Endothelial cell of umbilical vein (primary cell): ENCODE data around the gene CNNM3. TPM values are rescaled to one million over a fixed set of nuclear protein-coding genes. Genes with fewer than 3 reads are reported as not detected.
A peak's percentile ranks its signal among the peaks of the same experiment; 100 is the strongest.

Experiments
- BruUV-seq: library from RNA; stranded (reverse); fragments of 400-500 nt; replicated peaks from 2 replicates; lab custom pipeline; 2021; lab: Mats Ljungman, UMichigan
- CTCF ChIA-PET: fragments of 300-600, 350-600 bp; sonication (Branson Sonifier 250); formaldehyde crosslinking; loops from one replicate; lab custom pipeline; 2021; ENCODE audit warnings: antibody characterized with exemption, inconsistent platforms; lab: Charles Lee
- POLR2A ChIA-PET: fragments of 300-600, 350-600 bp; sonication (Branson Sonifier 250); formaldehyde crosslinking; loops from one replicate; lab custom pipeline; 2021; ENCODE audit warnings: antibody characterized with exemption, inconsistent platforms; lab: Charles Lee
- DNase-seq: peaks from one replicate; pipeline ENCODE4 v3.0.0-alpha.2; 2011; ENCODE audit warnings: low read depth, low spot score
- FAIRE-seq: peaks from 2 replicates; lab custom pipeline; 2011; peaks lifted over from hg19 to GRCh38; lab: Jason Lieb, UNC
- H2AFZ ChIP-seq: 2 replicates; pipeline ENCODE4 v1.6.0; 2012; ENCODE audit warnings: low read depth, low read length, control low read depth, inconsistent platforms
- H3K27ac ChIP-seq: 2 replicates; pipeline ENCODE4 v1.5.1; 2011; ENCODE audit warnings: low read depth, mild to moderate bottlenecking, control low read depth, low read length, moderate library complexity; ENCODE audit not compliant: insufficient read depth
- H3K27me3 ChIP-seq, 2 experiments: 2 replicates each; pipeline versions ENCODE4 v1.6.0 to v1.6.1; 2011; ENCODE audit warnings: low read length in 2 of 2, mixed read lengths in 1 of 2; ENCODE audit not compliant: control insufficient read depth in 2 of 2, insufficient read depth in 2 of 2
- H3K36me3 ChIP-seq, 2 experiments: 2 replicates in 1 of 2; 3 replicates in 1 of 2; pipeline ENCODE4 v1.5.1; 2011; ENCODE audit warnings: low read length in 2 of 2, mild to moderate bottlenecking in 1 of 2, moderate library complexity in 1 of 2; ENCODE audit not compliant: control insufficient read depth in 2 of 2, insufficient read depth in 2 of 2; ENCODE audit errors: extremely low read depth in 1 of 2
- H3K4me1 ChIP-seq: 3 replicates; pipeline ENCODE4 v1.5.1; 2011; ENCODE audit warnings: mild to moderate bottlenecking, low read length; ENCODE audit not compliant: control insufficient read depth, insufficient read depth; ENCODE audit errors: extremely low read depth
- H3K4me2 ChIP-seq: 2 replicates; pipeline ENCODE4 v1.6.1; 2011; ENCODE audit warnings: low read length, control low read depth, mixed read lengths; ENCODE audit not compliant: insufficient read depth
- H3K4me3 ChIP-seq, 3 experiments: fragments of 200-600 bp in 1 of 3; sonication (generic), shearing (Covaris generic) in 1 of 3; replicated peaks in 1 of 3; 2 replicates each; pipeline ENCODE4 v1.5.1; 2011 to 2016; ENCODE audit warnings: control low read depth in 3 of 3, low read length in 3 of 3, mild to moderate bottlenecking in 2 of 3, inconsistent platforms in 1 of 3, low read depth in 1 of 3, moderate library complexity in 1 of 3; ENCODE audit not compliant: insufficient read depth in 1 of 3
- H3K79me2 ChIP-seq: 2 replicates; pipeline ENCODE4 v1.6.0; 2012; ENCODE audit warnings: low read length, inconsistent platforms; ENCODE audit not compliant: control insufficient read depth, insufficient read depth
- H3K9ac ChIP-seq: replicated peaks from 2 replicates; pipeline ENCODE3; 2011; ENCODE audit warnings: low read length, control low read depth; ENCODE audit not compliant: insufficient read depth; ENCODE audit errors: extremely low read depth
- H3K9me1 ChIP-seq: replicated peaks from 3 replicates; pipeline ENCODE4 v1.6.0; 2011; ENCODE audit warnings: mild to moderate bottlenecking, low read length; ENCODE audit not compliant: control insufficient read depth, insufficient read depth; ENCODE audit errors: extremely low read depth
- H3K9me3 ChIP-seq: replicated peaks from 2 replicates; pipeline ENCODE4 v1.5.1; 2012; ENCODE audit warnings: low read length, inconsistent platforms; ENCODE audit not compliant: control insufficient read depth, insufficient read depth
- H4K20me1 ChIP-seq: replicated peaks from 2 replicates; pipeline ENCODE3; 2011; ENCODE audit warnings: mild to moderate bottlenecking, low read length; ENCODE audit not compliant: control insufficient read depth, insufficient read depth; ENCODE audit errors: extremely low read depth
- EZH2 ChIP-seq: IDR thresholded peaks from 2 replicates; pipeline ENCODE4 v1.6.1; 2012; ENCODE audit warnings: borderline replicate concordance, low read depth, mild to moderate bottlenecking, moderate library complexity, low read length, inconsistent platforms; ENCODE audit not compliant: severe bottlenecking
- FOS ChIP-seq: IDR thresholded peaks from 2 replicates; pipeline ENCODE4 v1.6.1; 2011; ENCODE audit warnings: mild to moderate bottlenecking, low read length, moderate library complexity, borderline replicate concordance; ENCODE audit not compliant: insufficient read depth
- GATA2 ChIP-seq: IDR thresholded peaks from 2 replicates; pipeline ENCODE4 v1.7.0; 2011; ENCODE audit warnings: low read depth, mild to moderate bottlenecking, moderate library complexity, mixed read lengths, low read length; ENCODE audit not compliant: insufficient read length, insufficient read depth
- JUN ChIP-seq: IDR thresholded peaks from 2 replicates; pipeline ENCODE4 v1.6.1; 2011; ENCODE audit warnings: borderline replicate concordance, low read depth; ENCODE audit not compliant: insufficient read length, insufficient read depth
- MYC ChIP-seq: IDR thresholded peaks from one replicate; pipeline ENCODE4 v1.6.1; 2011; ENCODE audit warnings: mild to moderate bottlenecking, low read depth, low read length
- POLR2A ChIP-seq: IDR thresholded peaks from 2 replicates; pipeline ENCODE4 v1.6.1; 2012; ENCODE audit warnings: low read depth, mild to moderate bottlenecking, control low read depth, low read length
- POLR2AphosphoS5 ChIP-seq: IDR thresholded peaks from 2 replicates; pipeline ENCODE4 v1.6.1; 2012; ENCODE audit warnings: low read depth, mild to moderate bottlenecking, control low read depth, low read length, moderate library complexity; ENCODE audit not compliant: insufficient read depth
- dilution Hi-C: fragments of 300-500 bp; cut with MboI; formaldehyde crosslinking; loops from one replicate; pipeline ENCODE4 v1.15.0; 2019; ENCODE audit warnings: low sequenced_read_pairs; ENCODE audit not compliant: extremely low pct_ligation_motif_present
- intact Hi-C: fragments of 100-400 bp; cut with micrococcal nuclease; formaldehyde crosslinking; loops from one replicate; pipeline ENCODE4 v1.10.0; 2022
- polyA plus RNA-seq, 4 experiments: library from polyadenylated mRNA; depleted of rRNA in 3 of 4; stranded (reverse) in 3 of 4; unstranded in 1 of 4; fragments of >200 nt; gene quantifications; 2 replicates each; pipeline versions ENCODE4 v1.2.1 to v1.2.3, GENCODE V29; 2011 to 2012; ENCODE audit warnings: missing spikeins in 1 of 4
- total RNA-seq: library from RNA; stranded (reverse); gene quantifications from 2 replicates; pipeline ENCODE4 v1.2.3, GENCODE V29; 2021
- TF ChIP-seq, protein P1 (sequence below): IDR thresholded peaks from 2 replicates; pipeline ENCODE4 v1.6.1; 2011; ENCODE audit not compliant: insufficient read depth, insufficient read length
- TF ChIP-seq, protein P2 (sequence below), 2 donors: IDR thresholded peaks; 1 replicate in 1 of 2; 2 replicates in 1 of 2; pipeline ENCODE4 v1.5.1; 2011; ENCODE audit warnings: low read length in 2 of 2, mild to moderate bottlenecking in 2 of 2, moderate library complexity in 2 of 2, control low read depth in 1 of 2, inconsistent platforms in 1 of 2, low read depth in 1 of 2; ENCODE audit not compliant: insufficient read depth in 1 of 2; ENCODE audit errors: extremely low read depth in 1 of 2

CNNM3 gene
- total and polyA plus RNA-seq, 2 donors (not counting 3 experiments of a cell fraction or from before 2014, with no cell fraction given), result 13.0 to 14.9 TPM

DNA sequence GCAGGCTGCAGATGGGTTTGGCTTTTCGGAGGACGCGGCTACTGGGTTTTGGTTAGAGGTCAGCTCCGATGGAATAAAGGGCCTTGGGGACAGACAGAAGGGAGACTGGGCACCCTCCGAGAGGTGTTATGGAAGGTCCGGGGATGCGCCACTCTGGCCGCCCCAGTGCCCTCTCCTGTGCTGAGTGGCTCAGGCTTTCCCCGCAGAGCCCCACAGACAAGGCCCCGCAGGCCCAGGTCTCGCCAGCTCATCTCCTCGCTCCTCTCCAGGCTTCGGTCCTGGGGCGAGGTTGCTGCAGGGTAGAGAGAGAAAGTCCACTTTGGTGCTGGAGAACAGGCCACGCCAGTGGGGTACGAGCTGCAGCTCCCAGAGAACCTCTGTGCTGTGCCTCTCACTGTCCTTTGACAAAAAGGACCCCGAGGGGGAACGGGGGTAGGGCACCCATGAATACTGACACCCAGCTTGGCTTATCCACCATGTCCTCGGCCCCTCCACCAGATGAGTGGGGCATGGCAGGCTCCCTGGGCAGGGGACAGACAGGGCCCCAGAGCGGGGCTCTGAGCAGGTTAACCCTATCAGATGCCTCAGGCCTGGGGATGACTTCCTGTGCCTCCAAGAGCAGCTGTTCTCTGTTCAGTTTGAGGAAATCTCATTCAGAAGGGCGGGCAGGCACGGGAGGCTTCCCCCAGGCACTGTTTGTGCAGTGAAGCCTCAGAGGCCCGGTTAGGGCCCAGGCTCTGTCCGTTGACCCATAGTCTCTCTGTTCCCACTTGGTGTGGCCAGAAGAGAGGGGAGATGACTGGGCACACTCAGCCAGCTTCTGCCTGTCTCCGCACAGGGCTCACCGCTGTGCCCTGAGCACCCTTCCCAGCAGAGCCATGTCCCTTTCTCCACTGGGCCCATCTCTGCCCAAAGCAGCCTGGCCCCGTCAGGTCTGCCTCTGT, 15.7 kb upstream of the CNNM3 start:
- dilution Hi-C loops, result no loop called here
- H4K20me1 ChIP-seq, result no peaks in the 10 kb centered on the region
- no peaks in the 10 kb centered on the region for H3K27me3 ChIP-seq
- H3K36me3 ChIP-seq, result no peaks in the 10 kb centered on the region
- ChIA-PET CTCF (interaction anchor here (0.6 to 2.0 kb wide), 14 partner anchors 10 to 312 kb away, joined by 3 to 12 read pairs (median 4); partner anchors contain the start of genes CNNM3 and CNNM4), POLR2A (no interaction called here)
- H3K9me3 ChIP-seq, result no peaks in the 10 kb centered on the region
- H3K79me2 ChIP-seq, result no peaks in the 10 kb centered on the region
- peak overlapping the region; percentile 5 for H2AFZ ChIP-seq
- BruUV-seq, result no TSS peak
- H3K4me1 ChIP-seq, result no peaks in the 10 kb centered on the region
- no peaks in the 10 kb centered on the region for H3K9me1 ChIP-seq
- DNase-seq (no peak), FAIRE-seq (no peak)
- intact Hi-C loops, result loop anchor here (5.0 kb wide), 2 partner anchors 38 to 163 kb away; partner anchors contain the start of genes CNNM4 and KANSL3
- H3K27ac ChIP-seq, result no peak overlapping the region
- TF ChIP-seq MYC, result no peak
- TF ChIP-seq EZH2, result no peak
- TF ChIP-seq POLR2A, result no peak
- TF ChIP-seq, protein P1, sequence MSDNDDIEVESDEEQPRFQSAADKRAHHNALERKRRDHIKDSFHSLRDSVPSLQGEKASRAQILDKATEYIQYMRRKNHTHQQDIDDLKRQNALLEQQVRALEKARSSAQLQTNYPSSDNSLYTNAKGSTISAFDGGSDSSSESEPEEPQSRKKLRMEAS, result no peak
- no peak for TF ChIP-seq FOS
- TF ChIP-seq GATA2, result no peak
- TF ChIP-seq POLR2AphosphoS5, result no peak
- TF ChIP-seq, protein P2, sequence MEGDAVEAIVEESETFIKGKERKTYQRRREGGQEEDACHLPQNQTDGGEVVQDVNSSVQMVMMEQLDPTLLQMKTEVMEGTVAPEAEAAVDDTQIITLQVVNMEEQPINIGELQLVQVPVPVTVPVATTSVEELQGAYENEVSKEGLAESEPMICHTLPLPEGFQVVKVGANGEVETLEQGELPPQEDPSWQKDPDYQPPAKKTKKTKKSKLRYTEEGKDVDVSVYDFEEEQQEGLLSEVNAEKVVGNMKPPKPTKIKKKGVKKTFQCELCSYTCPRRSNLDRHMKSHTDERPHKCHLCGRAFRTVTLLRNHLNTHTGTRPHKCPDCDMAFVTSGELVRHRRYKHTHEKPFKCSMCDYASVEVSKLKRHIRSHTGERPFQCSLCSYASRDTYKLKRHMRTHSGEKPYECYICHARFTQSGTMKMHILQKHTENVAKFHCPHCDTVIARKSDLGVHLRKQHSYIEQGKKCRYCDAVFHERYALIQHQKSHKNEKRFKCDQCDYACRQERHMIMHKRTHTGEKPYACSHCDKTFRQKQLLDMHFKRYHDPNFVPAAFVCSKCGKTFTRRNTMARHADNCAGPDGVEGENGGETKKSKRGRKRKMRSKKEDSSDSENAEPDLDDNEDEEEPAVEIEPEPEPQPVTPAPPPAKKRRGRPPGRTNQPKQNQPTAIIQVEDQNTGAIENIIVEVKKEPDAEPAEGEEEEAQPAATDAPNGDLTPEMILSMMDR (IDR thresholded peaks at IDR 0.05; ENCODE audit: extremely low read depth in 1 of 2, insufficient read depth in 1 of 2, low read depth in 1 of 2, low read length in 2 of 2), result no peak
- TF ChIP-seq JUN, result no peak
- H3K9ac ChIP-seq, result no peak overlapping the region
- H3K4me3 ChIP-seq, result no peak overlapping the region
- no peak overlapping the region for H3K4me2 ChIP-seq
